RWPE2 (cell line): ENCODE data around the gene MAFB.

Experiments
- ATAC-seq: fragments of 200-7000 bp; cut with Tn5 transposase; 3 replicates; pipeline ENCODE4 v1.9.1; 2021; ENCODE audit warnings: low read depth
- DNase-seq: peaks from one replicate; pipeline ENCODE4 v3.0.0-alpha.2; 2020; ENCODE audit warnings: low spot score
- H3K27ac ChIP-seq: fragments of 450-650 bp; 2 replicates; pipeline ENCODE4 v1.5.1; 2017; ENCODE audit warnings: mild to moderate bottlenecking; ENCODE audit not compliant: poor library complexity, severe bottlenecking
- H3K27me3 ChIP-seq: fragments of 250-450 bp; sonication (Bioruptor Pico); 2 replicates; pipeline ENCODE4 v1.5.1; 2021; ENCODE audit warnings: mild to moderate bottlenecking, moderate library complexity; ENCODE audit not compliant: insufficient read depth, poor library complexity, severe bottlenecking
- H3K36me3 ChIP-seq: fragments of 250-450 bp; sonication (Bioruptor Pico); 2 replicates; pipeline ENCODE4 v1.5.1; 2020; ENCODE audit warnings: low read depth, mild to moderate bottlenecking, moderate library complexity
- H3K4me1 ChIP-seq: fragments of 250-450 bp; sonication (Bioruptor Pico); 2 replicates; pipeline ENCODE4 v1.5.1; 2021; ENCODE audit warnings: mild to moderate bottlenecking, moderate library complexity; ENCODE audit not compliant: insufficient read depth, poor library complexity, severe bottlenecking
- H3K4me3 ChIP-seq: fragments of 250-450 bp; sonication (Bioruptor Pico); 2 replicates; pipeline ENCODE4 v1.5.1; 2021; ENCODE audit warnings: mild to moderate bottlenecking, moderate library complexity; ENCODE audit not compliant: severe bottlenecking
- H3K9me3 ChIP-seq: fragments of 250-450 bp; sonication (Bioruptor Pico); 2 replicates; pipeline ENCODE4 v1.5.1; 2021; ENCODE audit warnings: mild to moderate bottlenecking, moderate library complexity; ENCODE audit not compliant: severe bottlenecking
- CTCF ChIP-seq: fragments of 450-650 bp; IDR thresholded peaks from one replicate; pipeline ENCODE4 v1.5.1; 2017; ENCODE audit warnings: mild to moderate bottlenecking, moderate library complexity; ENCODE audit not compliant: poor library complexity, severe bottlenecking

The MAFB gene

GRCh38 chr20:40646361-40646760 is 42.7 kb downstream of the MAFB start:
- H3K9me3 ChIP-seq, result no peaks in the 10 kb centered on the region
- no peak for ATAC-seq
- DNase-seq, result no peak
- H3K27me3 ChIP-seq, result no peaks in the 10 kb centered on the region
- no peak for TF ChIP-seq CTCF
- no peak overlapping the region for H3K4me3 ChIP-seq
- no peak overlapping the region for H3K27ac ChIP-seq
- H3K36me3 ChIP-seq, result no peaks in the 10 kb centered on the region
- peaks cover 15% of the 10 kb centered on the region for H3K4me1 ChIP-seq

GRCh38 chr20:40644863-40645262 is 44.2 kb downstream of the MAFB start:
- Histone ChIP-seq H3K4me1 (no peaks in the 10 kb centered on the region), H3K36me3 (no peaks in the 10 kb centered on the region), H3K27ac (no peak overlapping the region), H3K9me3 (no peaks in the 10 kb centered on the region), H3K27me3 (no peaks in the 10 kb centered on the region), H3K4me3 (no peak overlapping the region)
- DNase-seq (no peak), ATAC-seq (no peak)
- no peak for TF ChIP-seq CTCF

- H3K36me3 ChIP-seq, result no peaks in the 10 kb centered on the region
- H3K27me3 ChIP-seq, result no peaks in the 10 kb centered on the region
- H3K9me3 ChIP-seq, result no peaks in the 10 kb centered on the region
- no peak overlapping the region for H3K4me3 ChIP-seq
- TF ChIP-seq CTCF, result no peak
- no peak for DNase-seq
- no peak overlapping the region for H3K27ac ChIP-seq
- ATAC-seq, result no peak
- H3K4me1 ChIP-seq, result no peaks in the 10 kb centered on the region
Measured at GRCh38 chr20:40643891-40644290, 45.1 kb downstream of the MAFB start.

GRCh38 chr20:40641809-40642208 is 47.2 kb downstream of the MAFB start:
- H3K9me3 ChIP-seq, result no peaks in the 10 kb centered on the region
- H3K4me1 ChIP-seq, result no peaks in the 10 kb centered on the region
- no peak for TF ChIP-seq CTCF
- no peaks in the 10 kb centered on the region for H3K36me3 ChIP-seq
- ATAC-seq (no peak), DNase-seq (no peak)
- no peaks in the 10 kb centered on the region for H3K27me3 ChIP-seq
- H3K27ac ChIP-seq, result no peak overlapping the region
- no peak overlapping the region for H3K4me3 ChIP-seq

- Histone ChIP-seq H3K27me3 (no peaks in the 10 kb centered on the region), H3K4me1 (no peaks in the 10 kb centered on the region), H3K9me3 (no peaks in the 10 kb centered on the region), H3K27ac (no peak overlapping the region), H3K36me3 (no peaks in the 10 kb centered on the region), H3K4me3 (no peak overlapping the region)
- TF ChIP-seq CTCF, result no peak
- DNase-seq (no peak), ATAC-seq (no peak)
Measured at GRCh38 chr20:40641202-40641601, 47.8 kb downstream of the MAFB start.
